Measurements from ENCODE around the gene KCNQ1. TPM values are rescaled to one million over a fixed set of nuclear protein-coding genes. Genes with fewer than 3 reads are reported as not detected.

KCNQ1 gene
- total RNA-seq, 2 donors from 2014 or later: 51.4 to 55.8 TPM

GRCh38 chr11:2583605-2583958 is 138.8 kb downstream of the KCNQ1 start:
- Histone ChIP-seq H3K9me3 (no peaks in the 10 kb centered on the region), H3K27ac (no peak overlapping the region), H3K4me1 (no peaks in the 10 kb centered on the region), H3K27me3 (no peaks in the 10 kb centered on the region), H3K4me3 (no peak overlapping the region), H3K36me3 (no peaks in the 10 kb centered on the region), H3K9ac (ENCODE audit: low read depth in 2 of 2, low read length in 2 of 2) (no peak overlapping the region)
- no peak for TF ChIP-seq CTCF (IDR thresholded peaks at IDR 0.05)
- intact Hi-C loops (cut with DNase I): no loop called here
- no peak for DNase-seq

GRCh38 chr11:2584434-2584811 is 139.6 kb downstream of the KCNQ1 start:
- Histone ChIP-seq H3K36me3 (no peaks in the 10 kb centered on the region), H3K9me3 (no peaks in the 10 kb centered on the region), H3K9ac (ENCODE audit: low read depth in 2 of 2, low read length in 2 of 2) (no peak overlapping the region), H3K27ac (no peak overlapping the region), H3K4me1 (no peaks in the 10 kb centered on the region), H3K27me3 (no peaks in the 10 kb centered on the region), H3K4me3 (no peak overlapping the region)
- TF ChIP-seq CTCF (IDR thresholded peaks at IDR 0.05): no peak
- intact Hi-C loops (cut with DNase I): no loop called here
- DNase-seq: no peak

- intact Hi-C loops (cut with DNase I): no loop called here
- TF ChIP-seq CTCF (IDR thresholded peaks at IDR 0.05): no peak
- Histone ChIP-seq H3K9me3 (no peaks in the 10 kb centered on the region), H3K27me3 (no peaks in the 10 kb centered on the region), H3K36me3 (no peaks in the 10 kb centered on the region), H3K4me3 (no peak overlapping the region), H3K27ac (no peak overlapping the region), H3K4me1 (no peaks in the 10 kb centered on the region), H3K9ac (ENCODE audit: low read depth in 2 of 2, low read length in 2 of 2) (no peak overlapping the region)
- no peak for DNase-seq
Observed at GRCh38 chr11:2584812-2585565, 140.2 kb downstream of the KCNQ1 start.

GRCh38 chr11:2585566-2586086 is 140.8 kb downstream of the KCNQ1 start:
- no peak overlapping the region for H3K27ac ChIP-seq
- H3K4me3 ChIP-seq: no peak overlapping the region
- H3K9me3 ChIP-seq: no peaks in the 10 kb centered on the region
- no peaks in the 10 kb centered on the region for H3K4me1 ChIP-seq
- H3K9ac ChIP-seq (ENCODE audit: low read depth in 2 of 2, low read length in 2 of 2): no peak overlapping the region
- TF ChIP-seq CTCF (IDR thresholded peaks at IDR 0.05): no peak
- no peaks in the 10 kb centered on the region for H3K36me3 ChIP-seq
- no peaks in the 10 kb centered on the region for H3K27me3 ChIP-seq
- no peak for DNase-seq
- intact Hi-C loops (cut with DNase I): no loop called here

GRCh38 chr11:2586087-2586792 is 141.4 kb downstream of the KCNQ1 start:
- intact Hi-C loops (cut with DNase I): no loop called here
- Histone ChIP-seq H3K36me3 (no peaks in the 10 kb centered on the region), H3K9me3 (no peaks in the 10 kb centered on the region), H3K4me3 (no peak overlapping the region), H3K27ac (no peak overlapping the region), H3K27me3 (no peaks in the 10 kb centered on the region), H3K4me1 (no peaks in the 10 kb centered on the region), H3K9ac (ENCODE audit: low read depth in 2 of 2, low read length in 2 of 2) (no peak overlapping the region)
- no peak for DNase-seq
- TF ChIP-seq CTCF (IDR thresholded peaks at IDR 0.05): no peak
